GM21447 (cell line): Measurements from ENCODE around the gene NEUROG1.
"Not testable (repeated sequence)": the region's sequence is repeated elsewhere in the genome, so short reads cannot be mapped to it uniquely, and the experiment has no call there.

Experiments
- ATAC-seq: cut with Tn5 transposase; IDR thresholded peaks from one replicate; pipeline ENCODE4 v1.9.1; 2021; ENCODE audit not compliant: unreplicated experiment

The NEUROG1 gene

DNA sequence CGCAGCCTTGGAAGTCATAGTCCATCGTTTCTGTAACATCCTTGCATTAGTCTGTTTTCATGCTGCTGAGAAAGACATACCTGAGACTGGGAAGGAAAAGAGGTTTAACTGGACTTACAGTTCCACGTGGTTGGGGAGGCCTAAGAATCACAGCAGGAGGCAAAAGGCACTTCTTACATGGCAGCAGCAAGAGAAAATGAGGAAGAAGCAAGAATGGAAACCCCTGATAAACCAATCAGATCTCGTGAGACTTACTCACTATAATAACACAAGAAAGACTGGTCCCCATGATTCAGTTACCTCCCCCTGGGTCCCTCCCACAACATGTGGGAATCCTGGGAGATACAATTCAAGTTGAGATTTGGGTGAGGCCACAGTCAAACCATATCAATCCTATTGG is 40.2 kb downstream of the NEUROG1 start:
- ATAC-seq = not testable (repeated sequence)

DNA sequence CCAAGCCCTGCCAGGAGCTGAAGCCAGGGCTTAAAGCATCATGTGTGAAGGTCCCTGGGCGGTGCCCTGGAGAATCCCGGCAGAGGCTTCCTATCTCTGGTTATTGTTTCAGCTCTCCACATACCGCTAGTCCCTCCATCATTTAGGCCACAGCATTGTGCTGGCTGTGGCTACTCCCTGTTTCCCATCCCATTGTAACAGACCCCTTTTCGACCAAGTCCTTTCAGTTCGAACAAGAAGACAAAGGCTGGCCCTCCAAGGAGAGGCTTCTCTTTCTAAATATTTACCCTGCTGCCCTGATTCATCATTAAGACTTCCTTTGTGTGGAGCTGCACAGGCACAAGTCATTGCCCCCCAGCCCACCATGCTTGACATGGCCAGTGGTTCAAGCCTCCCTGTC is 41.6 kb downstream of the NEUROG1 start:
- no peak for ATAC-seq

DNA sequence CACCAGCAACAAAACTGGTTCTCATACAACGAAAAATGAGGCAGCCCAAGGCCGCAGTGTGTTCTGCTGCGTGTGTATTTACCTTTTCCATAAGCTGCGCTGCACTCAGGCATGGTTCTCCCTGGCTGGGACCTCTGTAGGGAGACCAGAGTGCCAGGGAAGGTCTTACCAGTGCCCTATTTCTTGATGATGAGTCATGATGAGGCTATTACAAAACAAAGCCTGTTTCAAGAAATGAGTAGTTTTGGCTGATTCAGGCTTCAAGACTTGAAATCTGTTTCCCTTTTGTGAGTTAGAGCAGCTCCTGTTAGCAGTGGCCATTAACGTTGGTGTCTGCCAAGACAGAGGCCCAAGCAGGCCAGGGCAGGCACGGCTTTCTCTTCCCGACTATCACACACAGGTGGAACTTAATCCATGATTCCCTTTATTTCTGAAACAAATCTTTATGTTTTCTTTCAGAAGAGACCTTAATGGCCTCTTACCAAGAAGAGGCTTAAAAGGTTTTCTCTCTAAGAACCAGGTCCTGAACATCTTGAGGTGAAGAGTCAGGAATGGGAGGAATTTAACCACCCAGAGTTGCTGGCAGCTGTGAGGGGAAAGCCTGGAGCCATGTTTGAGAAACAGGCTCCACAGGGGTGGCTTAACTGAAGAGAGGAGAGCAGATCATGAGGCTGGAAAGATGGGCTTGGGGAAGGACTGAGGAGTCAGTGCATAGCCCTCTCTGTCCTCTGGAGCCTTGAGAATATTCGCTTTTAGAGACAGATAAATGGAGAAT is 42.2 kb downstream of the NEUROG1 start:
- no peak for ATAC-seq

DNA sequence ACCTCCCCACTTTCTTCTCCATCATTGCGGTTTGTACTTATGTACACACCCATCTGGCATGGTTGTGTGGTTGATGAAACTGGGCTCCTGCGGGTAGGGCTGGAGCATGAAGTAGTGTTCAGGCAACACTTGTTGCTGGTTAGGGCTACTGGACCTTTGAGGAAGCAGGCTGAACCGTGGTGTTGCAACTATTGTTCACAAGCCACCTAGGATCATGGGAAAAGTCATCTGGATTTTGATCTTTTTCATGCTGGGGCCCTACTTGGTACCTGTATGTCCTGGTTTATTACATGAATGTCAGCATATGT is 43.5 kb downstream of the NEUROG1 start:
- no peak for ATAC-seq

DNA sequence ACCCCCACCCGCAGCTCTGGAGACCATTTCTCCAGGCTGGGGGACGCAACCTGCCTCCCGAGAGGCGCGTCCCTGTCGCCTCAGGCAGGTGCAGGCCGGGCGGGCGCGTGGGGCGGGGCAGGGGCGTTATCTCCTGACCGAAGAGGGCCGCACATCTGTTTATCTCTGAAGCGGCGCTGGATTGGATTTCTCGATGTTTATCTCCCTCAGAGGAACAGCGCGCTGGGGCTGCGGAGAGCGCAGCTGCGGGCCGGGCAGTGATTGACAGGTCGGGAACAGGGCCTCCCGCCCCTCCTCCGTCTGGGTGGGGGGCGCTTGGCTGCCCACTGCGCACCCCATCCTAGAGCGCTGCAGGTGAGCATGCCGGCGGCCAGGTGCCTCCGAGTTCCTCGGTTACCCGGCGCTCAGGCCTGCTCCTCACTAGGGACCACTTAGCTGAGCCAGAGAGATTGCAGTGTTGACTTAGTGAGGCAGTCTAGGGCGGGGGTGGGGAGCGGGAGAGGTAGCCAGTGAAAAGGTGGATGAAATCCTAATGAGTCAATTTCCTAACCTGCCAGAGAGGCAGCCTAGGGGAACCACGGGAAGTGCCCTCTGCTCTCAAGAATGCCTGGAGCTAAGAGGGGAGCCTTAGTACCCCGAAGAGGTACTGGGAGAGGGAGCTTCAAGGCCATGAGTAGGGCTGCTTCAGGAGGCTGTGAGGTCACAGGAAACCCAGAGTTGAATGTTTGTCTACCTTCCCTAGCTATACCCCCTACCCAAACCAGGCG is 44.0 kb downstream of the NEUROG1 start:
- ATAC-seq = no peak

DNA sequence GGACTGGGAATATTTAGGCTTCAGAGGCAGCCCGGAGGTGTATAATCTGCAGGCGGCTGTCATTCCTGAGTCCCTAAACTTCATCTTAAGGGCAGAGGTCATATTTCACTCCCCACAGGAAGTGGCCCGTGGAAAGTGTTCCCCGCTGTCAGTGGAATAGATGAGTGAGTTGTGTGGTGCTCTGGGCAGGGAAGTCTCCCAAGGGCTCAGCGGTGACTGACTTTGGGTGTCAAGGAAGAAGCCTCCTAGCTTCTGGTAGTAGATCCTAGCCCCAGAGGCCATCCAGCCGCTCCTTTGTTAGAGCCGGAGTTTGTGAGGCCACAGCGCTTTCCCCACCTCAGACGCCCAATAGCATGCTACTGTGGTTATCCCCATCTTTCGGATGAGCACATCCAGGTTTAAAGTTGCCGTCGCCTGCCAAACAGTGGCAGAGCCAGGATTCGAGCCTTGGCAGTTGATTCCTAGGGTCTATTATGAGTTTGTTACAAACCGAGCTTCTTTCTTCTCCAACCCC is 44.7 kb downstream of the NEUROG1 start:
- ATAC-seq = no peak

DNA sequence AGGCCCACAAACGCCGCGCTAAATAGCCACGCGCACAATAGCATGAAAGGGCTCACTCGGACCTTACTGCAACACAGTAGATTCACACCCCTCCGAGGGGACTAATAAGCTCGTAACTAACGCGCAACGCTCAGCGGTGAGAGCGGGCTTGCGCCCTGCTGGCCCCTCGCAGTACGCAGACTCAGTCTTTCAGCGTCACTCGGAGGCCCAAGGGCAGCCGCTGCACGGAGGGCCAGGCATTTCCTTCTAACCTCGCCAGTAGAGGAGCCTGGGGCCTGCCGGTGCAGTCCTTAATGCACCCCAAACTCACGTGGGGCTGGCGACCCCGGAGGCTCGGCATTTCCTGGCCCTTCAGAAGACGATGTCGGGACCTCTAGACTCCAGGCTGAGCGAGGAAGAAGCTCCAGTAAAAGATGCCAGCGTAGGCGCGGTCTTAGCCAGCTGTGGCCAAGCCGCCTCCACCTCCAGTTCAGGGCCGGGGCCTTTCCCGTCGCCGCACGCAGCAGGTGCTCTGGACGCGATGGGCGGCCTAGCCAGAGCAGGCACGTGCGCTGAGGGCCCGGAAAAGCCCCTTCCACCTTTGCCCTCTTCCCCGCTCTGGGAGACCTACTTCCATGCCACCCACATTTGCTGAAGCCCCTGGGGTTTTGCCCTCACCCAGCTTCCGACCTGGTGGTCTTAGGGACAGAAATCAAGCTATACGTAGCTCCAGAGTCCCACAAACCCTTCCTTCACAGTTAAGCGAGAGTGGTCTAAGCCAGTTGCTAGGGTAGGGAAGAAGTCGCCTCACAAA is 45.3 kb downstream of the NEUROG1 start:
- no peak for ATAC-seq

DNA sequence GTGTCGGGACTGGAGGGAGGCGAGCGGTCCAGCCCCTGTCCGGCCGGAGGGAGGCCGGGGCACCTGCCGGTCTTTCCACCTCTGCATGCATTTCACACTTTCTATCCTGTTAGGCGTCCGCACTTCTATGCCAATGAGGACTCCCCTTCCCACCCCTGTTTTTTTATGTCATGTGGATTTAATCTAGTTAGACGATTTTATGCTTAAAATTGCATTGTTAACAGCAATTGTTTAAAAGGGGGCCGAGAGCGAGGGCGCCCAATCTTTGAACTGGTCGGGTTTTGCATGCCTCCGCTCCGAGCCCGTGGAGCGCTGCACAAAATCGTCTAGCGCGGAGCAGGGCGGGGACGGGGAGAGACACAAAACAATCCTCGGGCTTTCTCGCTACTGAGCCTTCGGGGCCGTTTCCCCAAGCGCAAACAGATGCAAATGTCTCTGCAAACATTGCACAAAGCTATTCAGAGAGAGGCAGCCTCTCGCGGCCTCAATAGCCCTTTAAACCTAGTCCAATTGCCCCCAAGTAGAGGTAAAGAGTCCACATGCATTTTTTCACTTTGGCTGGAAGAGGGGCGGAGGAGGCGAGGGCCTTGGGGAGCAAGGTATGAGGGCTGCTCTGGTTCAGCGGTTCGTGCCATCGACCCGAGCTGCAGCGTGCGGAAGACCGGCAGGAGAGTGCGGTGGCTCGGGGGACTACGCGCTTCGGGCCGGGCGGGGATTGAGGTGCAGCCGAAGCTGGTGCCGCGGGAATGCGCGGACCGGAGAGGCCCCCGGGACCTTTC is 46.1 kb downstream of the NEUROG1 start:
- ATAC-seq = no peak

DNA sequence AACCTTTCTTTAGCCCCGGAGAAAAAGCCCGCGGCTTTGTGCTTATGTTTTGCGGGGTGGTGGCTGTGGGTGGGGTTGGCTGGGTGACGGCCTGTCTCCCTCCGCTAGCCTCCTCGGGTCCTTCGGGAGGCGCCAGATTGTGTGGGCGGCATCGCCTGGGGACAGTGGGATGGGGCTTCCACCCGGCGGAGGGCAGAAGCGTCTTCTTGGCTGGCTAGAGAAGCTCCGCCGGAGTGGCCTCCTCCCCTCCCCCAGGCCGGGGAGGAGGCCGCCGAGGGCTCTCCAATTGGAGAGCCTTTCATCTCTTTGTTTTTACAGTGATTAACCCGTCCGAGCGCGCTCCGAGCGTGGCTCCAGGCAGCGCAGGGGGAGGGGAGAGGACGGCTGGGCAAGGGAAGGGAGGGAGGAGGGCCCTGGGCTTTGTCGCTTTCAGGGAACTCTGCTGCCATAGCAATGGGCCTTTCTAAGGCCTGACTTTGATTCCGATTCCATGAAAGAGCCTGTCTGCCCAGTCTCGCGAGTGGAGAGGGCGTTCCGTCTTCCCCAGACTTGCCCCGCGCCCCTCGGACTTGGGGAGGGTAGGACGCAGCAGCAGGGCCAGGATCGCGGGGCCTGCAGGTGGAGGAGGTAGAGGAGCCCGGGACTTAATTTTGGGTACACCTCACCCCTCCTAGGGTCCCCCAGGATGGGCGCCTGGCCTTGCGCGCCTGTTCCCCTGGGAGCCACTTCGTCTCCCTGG is 46.9 kb downstream of the NEUROG1 start:
- ATAC-seq = no peak

DNA sequence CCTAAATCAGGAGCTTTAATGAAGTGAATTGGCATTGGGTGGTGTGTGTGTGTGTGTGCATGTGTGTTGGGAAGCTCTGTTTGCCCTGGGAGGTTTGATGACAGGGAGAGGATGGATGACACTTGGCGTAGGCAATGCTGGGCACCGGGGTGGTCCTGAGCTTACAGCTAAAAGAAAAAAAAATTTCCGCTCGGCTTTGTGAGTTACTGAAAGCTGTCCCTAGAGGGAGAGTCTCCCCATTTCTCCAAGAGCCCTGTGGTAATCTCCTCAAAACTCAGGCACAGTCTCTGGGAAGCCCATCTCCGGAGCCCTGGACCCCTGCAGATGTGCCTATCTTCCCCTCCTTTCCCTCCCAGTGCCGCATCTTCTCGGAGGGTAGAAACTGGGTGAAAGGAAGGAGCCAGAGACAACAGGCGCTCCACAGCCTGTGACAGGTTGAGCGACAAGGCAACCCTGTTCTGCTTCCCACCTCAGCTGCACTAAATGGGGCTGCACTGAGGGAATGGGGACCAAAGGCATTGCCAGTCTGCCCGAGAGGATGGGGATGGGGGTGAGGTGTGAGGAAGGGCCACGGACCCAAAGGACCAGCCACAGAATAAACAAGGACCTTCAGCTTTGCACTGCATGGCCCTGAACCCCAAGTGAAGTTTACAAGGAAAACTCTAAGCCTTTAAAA is 47.8 kb downstream of the NEUROG1 start:
- ATAC-seq = no peak

DNA sequence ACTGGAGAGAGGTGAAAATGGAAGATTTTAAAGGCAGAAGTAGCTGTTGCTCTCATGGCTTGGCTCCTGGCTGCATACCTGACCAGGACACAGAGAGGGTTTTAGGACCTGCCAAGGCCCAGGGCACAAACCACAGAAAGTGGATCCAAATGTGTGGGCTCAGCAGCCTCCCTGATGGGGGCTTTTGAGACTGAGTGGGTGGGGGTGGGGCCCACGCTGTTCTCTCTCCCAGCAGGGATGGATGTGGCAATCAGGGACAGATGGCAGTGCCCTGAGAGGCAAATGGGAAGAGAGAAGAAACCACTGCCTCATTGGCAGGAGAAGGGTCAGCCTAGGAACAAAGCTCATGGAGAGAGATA is 48.7 kb downstream of the NEUROG1 start:
- ATAC-seq = no peak

DNA sequence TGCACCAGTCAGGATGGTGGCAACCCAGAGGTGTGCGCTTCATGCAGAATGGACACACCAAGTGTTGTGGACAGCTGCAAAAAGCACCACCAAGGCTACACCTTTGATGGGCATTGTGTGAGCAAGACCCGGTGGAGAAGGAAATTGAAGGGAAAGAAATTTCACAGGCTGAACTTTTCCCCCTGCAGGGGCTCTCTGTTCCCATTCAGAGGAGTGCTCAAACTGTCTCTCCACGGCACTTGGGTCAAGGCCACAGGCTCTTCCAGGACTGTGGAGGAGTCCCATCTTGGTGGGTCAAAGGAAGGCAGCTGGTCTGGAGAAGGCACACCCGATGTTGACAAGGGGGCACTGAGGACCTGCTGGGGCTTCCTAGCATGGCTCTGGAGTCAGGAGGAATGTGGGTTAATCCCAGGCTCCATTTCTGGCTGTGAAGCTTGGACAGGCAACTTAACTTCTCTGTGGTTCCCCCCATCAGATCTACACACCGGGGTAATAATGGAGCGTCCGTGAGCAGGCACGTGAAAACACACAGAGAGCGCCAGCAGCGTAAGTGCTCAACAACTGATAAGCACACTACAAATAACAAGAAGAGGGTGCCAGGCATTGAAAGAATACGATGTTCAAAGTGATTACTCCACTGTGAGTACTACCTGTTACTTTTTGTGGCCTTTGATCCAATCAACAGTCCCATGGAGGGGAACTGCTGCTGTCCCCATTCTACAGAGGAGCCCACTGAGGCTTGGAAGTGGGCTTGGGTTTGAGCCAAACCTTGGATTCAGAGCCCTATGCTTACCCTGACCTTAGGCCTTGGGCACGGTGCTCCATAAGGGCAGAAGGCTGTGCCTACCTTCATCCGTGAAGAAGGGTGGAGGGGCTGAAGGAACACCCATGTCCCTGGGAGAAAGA is 49.4 kb downstream of the NEUROG1 start:
- no peak for ATAC-seq

DNA sequence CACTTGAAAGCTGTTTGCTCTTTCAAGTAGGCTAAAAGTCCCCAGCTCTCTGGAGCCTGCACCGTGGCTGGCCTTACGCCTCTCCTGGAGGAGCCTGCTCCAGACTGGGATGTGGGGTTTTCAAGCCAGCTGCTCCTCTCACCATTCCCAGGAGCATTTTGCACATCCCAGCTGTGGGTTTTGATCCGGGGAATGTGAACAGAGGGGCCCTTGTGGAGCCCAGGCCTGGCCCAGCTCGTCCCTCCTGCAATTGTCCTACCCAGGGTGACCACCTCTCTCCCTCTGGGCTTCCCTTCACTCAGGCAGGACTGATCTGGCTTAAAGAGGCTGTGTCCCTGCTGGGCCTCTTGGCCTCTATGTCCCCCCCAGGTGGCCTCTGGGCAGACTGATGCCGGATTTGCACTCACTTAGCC is 51.1 kb downstream of the NEUROG1 start:
- no peak for ATAC-seq
